ENCODE data around the gene KIAA1671. TPM values are rescaled to one million over a fixed set of nuclear protein-coding genes. Genes with fewer than 3 reads are reported as not detected.
"Not testable (repeated sequence)": the region's sequence is repeated elsewhere in the genome, so short reads cannot be mapped to it uniquely, and the experiment has no call there.

KIAA1671 gene
- total RNA-seq, 4 donors from 2014 or later, result 7.6 to 26.1 (median 16.7) TPM

- DNase-seq, result peak in 1 of 2 donors; percentile 27
- H3K36me3 ChIP-seq, result no peaks in the 10 kb centered on the region
- H3K27ac ChIP-seq, result no peak overlapping the region
- no peaks in the 10 kb centered on the region for H3K4me1 ChIP-seq
- H3K9me3 ChIP-seq, result no peaks in the 10 kb centered on the region
- intact Hi-C loops (cut with DNase I; ENCODE audit: low total_unique reads), result no loop called here
- no peak for TF ChIP-seq POLR2A (IDR thresholded peaks at IDR 0.05)
- peak in 2 of 4 experiments; percentile 49 to 56 for TF ChIP-seq CTCF (IDR thresholded peaks at IDR 0.05)
- H3K4me3 ChIP-seq, result no peak overlapping the region
- no peaks in the 10 kb centered on the region for H3K27me3 ChIP-seq
Observed at GRCh38 chr22:25235547-25236290, 283.2 kb downstream of the KIAA1671 start.

GRCh38 chr22:25236417-25236816, 283.9 kb downstream of the KIAA1671 start:
- Histone ChIP-seq H3K27me3 (no peaks in the 10 kb centered on the region), H3K27ac (no peak overlapping the region), H3K9me3 (no peaks in the 10 kb centered on the region), H3K36me3 (no peaks in the 10 kb centered on the region), H3K4me3 (no peak overlapping the region), H3K4me1 (no peaks in the 10 kb centered on the region)
- no peak for DNase-seq
- intact Hi-C loops (cut with DNase I; ENCODE audit: low total_unique reads), result no loop called here
- TF ChIP-seq POLR2A (IDR thresholded peaks at IDR 0.05) (no peak), CTCF (IDR thresholded peaks at IDR 0.05) (no peak)

GRCh38 chr22:25237503-25237902, 285.0 kb downstream of the KIAA1671 start:
- Histone ChIP-seq H3K27me3 (no peaks in the 10 kb centered on the region), H3K36me3 (no peaks in the 10 kb centered on the region)
- intact Hi-C loops (cut with DNase I; ENCODE audit: low total_unique reads), result no loop called here

GRCh38 chr22:25238058-25238457, 285.5 kb downstream of the KIAA1671 start:
- DNase-seq; H3K27me3 ChIP-seq; H3K36me3 ChIP-seq; intact Hi-C loops (cut with DNase I; ENCODE audit: low total_unique reads); H3K27ac ChIP-seq; H3K4me1 ChIP-seq; H3K9me3 ChIP-seq; H3K4me3 ChIP-seq: not testable (repeated sequence)

More at GRCh38 chr22:25237503-25237902, 285.0 kb downstream of the KIAA1671 start:
- Histone ChIP-seq H3K4me3 (no peak overlapping the region), H3K27ac (no peak overlapping the region), H3K4me1 (no peaks in the 10 kb centered on the region), H3K9me3 (no peaks in the 10 kb centered on the region)
- no peak for DNase-seq
- TF ChIP-seq POLR2A (IDR thresholded peaks at IDR 0.05) (no peak), CTCF (IDR thresholded peaks at IDR 0.05) (no peak)

Small RNA genes within 50 kb of the gene (small RNA-seq; reads per million reads assigned to genes)
- gene Z99916.2, result not detected

Other genes starting within 250 kb of the KIAA1671 start
- gene PIWIL3, start 178.0 kb upstream of the KIAA1671 start, total RNA-seq, result not detected
- 1 to 10 TPM in 3 of 4 donors, under 1 TPM in 1; 0.88 to 4.9 (median 3.0) TPM for gene SGSM1, start 146.5 kb upstream of the KIAA1671 start, total RNA-seq
- gene LHFPL7, start 6.0 kb upstream of the KIAA1671 start, total RNA-seq, result 1 to 10 TPM in 1 of 4 donors, not detected in 3; 1.0 TPM
- gene CRYBB3, start 247.1 kb downstream of the KIAA1671 start, total RNA-seq, result not detected